ENCODE data around the gene CNTNAP2.

DNA sequence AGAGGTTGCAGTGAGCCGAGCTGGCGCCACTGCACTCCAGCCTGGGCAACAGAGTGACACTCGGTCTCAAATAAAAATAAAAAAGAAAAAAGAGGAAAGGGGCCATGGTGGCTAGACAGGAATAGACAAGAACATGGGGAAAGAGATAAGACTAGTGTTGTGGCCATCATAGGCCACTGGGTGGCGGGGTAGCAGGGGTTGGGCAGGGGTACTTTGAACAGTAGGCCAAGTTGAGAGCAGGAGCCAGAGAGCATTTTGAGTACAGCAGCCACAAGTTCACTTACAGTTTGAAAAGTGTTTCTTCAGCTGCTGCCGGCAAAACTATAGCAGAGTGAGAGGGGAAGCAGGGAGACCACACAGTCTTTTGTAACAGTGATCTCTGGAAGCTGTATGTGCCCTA, 656.0 kb downstream of the CNTNAP2 start:
- TF ChIP-seq CTCF (IDR thresholded peaks at IDR 0.05) (no peak), POLR2AphosphoS5 (IDR thresholded peaks at IDR 0.05) (no peak), POLR2A (IDR thresholded peaks at IDR 0.05) (no peak), EP300 (IDR thresholded peaks at IDR 0.05) (no peak)

Data from suprapubic skin (tissue), 4 donors.